ENCODE data around the gene TBL1X.

GRCh38 chrX:9532349-9532748 lies 67.5 kb downstream of the TBL1X start:
- no peak for TF ChIP-seq POLR2A (IDR thresholded peaks at IDR 0.05; ENCODE audit: low read length)
- TF ChIP-seq GATA1 (IDR thresholded peaks at IDR 0.05; ENCODE audit: low read depth, low read length): no peak
